GM19099 (cell line): ENCODE results near the gene KRTAP12-3.
"Not testable (repeated sequence)": the region's sequence is repeated elsewhere in the genome, so short reads cannot be mapped to it uniquely, and the experiment has no call there.

ENCODE experiments used
- POLR2A ChIP-seq: IDR thresholded peaks from 3 replicates; pipeline ENCODE4 v1.6.1; 2011; ENCODE audit warnings: low read depth; ENCODE audit not compliant: insufficient read length; ENCODE audit errors: extremely low read depth

The KRTAP12-3 gene

DNA sequence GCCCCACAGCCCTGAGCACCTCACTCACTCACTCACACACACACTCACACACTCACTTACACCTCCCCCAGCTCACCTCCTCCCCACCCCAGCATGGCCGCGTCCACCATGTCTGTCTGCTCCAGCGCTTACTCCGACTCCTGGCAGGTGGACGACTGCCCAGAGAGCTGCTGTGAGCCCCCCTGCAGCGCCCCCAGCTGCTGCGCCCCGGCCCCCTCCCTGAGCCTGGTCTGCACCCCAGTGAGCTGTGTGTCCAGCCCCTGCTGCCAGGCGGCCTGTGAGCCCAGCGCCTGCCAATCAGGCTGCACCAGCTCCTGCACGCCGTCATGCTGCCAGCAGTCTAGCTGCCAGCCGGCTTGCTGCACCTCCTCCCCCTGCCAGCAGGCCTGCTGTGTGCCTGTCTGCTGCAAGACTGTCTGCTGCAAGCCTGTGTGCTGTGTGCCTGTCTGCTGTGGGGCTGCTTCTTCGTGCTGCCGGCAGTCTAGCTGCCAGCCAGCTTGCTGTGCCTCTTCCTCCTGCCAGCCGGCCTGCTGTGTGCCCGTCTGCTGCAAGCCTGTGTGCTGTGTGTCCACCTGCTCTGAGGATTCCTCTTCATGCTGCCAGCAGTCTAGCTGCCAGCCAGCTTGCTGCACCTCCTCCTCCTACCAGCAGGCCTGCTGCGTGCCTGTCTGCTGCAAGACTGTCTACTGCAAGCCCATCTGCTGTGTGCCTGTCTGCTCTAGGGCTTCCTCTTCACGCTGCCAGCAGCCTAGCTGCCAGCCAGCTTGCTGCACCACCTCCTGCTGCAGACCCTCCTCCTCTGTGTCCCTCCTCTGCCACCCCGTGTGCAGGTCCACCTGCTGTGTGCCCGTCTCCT, 11.1 kb upstream of the KRTAP12-3 start, which contains the start of gene KRTAP10-11:
Gene KRTAP10-11, plus strand, starts transcription at position 49 of the 856 bp plus-strand sequence. Its CDS starts 45 bp downstream, at position 94.
- not testable (repeated sequence) for TF ChIP-seq POLR2A

DNA sequence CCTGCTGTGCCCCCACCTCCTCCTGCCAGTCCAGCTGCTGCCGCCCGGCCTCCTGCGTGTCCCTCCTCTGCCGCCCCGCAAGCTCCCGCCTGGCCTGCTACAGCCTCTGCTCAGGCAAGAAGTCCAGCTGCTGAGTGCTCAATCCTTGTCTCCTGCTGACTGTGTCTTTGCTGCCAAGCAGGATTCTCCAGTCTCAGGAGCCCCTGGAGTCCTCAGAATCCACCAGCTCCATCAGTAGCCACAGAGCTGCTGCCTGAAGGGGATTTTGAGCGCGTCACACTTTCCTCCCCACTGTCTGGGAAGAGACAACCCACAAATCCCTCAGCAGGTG, 10.5 kb upstream of the KRTAP12-3 start:
- TF ChIP-seq POLR2A = no peak

DNA sequence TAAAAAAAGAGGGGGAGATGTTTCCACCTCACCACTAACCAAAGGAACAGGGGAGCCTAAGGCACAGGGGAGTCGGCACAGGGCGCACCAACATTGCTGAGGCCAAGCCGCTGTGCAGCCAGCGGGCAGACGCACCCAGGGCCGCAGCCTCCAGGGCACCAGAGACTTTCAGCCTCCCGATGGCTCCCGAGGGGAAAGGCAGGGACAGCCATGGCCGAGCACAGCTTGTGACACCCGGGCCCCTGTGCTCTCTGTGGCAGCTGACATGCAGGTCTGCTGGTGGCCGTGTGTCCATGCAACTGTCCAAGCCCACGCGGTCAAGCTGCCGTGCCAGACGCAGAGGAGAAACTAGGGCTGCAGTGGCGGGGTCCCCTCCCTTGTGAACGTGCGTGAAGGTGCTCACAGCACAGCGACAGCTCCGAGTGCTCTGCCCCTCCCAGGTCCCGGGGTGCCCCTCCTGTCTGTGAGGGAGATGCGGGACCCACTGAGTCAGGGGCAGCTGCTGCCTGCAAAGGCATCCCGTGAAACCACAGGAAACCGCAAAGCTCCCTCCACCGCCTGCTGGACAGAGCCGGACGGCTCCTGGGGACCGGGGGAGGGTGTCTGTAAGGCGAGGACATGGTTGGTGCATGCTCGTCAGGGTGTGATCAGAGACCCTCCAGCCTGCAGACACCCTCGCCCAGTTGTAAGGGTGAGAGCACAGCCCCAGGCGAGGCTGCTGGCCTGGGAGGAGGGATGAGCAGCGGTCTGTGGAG, 9.0 kb upstream of the KRTAP12-3 start:
- no peak for TF ChIP-seq POLR2A

DNA sequence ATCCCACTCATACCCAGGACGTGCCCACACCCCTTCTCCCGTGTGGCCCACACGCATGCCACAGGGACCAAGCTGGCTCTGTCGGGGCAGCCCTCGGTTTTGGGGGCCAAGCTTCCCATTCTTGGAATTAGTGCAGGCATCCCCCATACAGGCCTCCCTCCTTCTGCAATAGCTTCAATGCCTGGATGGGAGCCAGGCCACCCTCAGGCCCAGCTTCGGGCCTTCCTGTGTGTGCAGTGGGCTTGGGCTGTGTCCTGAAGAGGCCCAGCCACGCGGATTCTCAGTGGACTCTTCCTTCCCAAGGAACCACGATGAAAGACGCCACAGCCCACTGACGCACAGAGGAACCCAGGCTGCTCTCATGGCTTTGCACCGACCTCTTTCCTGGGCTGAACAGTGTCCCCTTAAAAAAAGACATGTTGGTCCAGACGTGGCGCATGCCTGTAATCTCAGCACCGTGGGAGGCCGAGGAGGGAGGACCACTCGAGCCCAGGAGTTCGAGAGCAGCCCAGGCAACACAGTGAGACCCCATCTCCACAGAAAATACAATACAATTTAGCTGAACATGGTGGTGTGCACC, 8.1 kb upstream of the KRTAP12-3 start:
- no peak for TF ChIP-seq POLR2A

DNA sequence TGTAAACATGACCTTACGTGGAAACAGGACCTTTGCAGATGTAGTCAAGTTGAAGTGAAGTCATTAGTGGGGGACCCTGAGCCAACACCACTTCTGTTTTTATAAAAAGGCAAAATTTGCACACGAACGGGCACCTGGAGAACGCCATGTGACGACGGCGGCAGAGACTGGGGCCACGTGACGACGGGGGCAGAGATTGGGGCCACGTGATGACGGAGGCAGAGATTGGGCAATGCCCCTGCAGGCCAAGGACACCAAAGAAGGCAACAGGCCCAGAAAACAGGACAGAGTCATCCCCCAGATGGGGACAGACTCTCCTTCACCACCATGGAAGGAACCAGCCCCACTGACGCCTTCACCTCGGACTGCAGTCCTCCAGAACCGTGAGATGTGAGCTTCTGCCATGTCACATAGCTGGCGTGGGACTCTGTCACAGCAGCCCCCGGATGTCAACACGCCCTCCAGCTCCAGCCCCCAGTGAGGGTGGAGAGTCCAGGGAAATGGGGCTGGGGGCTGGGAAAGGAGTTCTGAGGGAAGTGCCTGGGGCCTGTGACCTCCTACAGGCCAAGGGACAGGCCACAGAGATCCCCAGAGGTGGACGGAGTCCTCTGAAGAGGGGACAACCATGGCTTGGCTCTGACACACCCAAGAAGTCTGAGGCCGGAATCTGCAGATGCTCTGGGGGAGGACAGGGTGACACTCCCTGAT, 7.3 kb upstream of the KRTAP12-3 start:
- TF ChIP-seq POLR2A = no peak

DNA sequence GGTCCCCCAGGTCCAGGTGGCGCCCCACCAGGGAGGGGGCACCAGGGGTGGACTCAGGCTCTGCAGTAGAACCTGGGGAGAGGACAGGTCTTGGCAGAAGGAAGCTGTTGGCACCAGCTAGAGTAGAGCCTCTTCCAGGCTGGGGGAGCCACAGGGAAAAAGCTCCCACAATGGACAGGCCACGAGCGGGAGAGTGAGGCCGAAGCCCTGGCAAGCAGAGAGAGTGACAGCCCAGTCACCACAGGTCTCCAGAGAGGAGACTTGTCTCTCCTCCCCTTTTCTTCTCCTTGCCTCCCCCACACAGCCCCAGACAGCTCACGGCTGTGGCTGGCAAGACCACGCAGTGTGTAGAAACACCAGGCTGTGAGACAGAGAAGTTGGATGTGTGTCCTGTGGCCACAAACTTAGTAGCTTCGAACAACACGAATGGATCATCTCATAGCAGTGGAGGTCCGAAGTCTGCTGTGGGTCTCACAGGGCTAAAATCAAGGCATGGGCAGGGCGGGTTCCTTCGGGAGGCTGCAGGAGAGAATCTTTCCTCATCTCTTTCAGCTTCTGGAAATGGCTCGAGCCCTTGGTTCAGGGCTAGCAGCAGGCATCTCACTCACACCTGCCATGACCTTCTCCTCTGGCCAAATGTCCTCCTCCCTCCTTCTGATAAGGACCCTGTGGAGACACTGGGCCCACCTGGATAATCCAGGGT, 6.6 kb upstream of the KRTAP12-3 start:
- TF ChIP-seq POLR2A = no peak

DNA sequence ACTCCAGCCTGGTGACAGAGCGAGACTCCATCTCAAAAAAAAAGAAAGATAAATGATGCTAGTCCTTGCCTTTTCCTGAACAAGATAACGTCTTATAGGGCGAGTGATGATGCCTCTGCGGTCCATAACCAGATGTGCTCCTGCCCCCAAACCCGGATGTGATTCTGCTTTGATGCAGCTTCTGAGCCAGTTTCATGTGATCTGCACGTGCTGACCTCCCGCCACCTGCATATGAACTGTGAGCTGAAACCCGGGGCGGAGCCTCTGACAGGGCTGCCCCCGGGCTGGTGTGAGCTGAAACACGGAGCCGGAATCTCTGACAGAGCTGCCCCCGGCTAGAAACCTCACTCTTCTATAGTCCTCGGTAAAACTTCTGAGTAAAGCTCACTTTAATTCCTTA, 4.6 kb upstream of the KRTAP12-3 start:
- no peak for TF ChIP-seq POLR2A

DNA sequence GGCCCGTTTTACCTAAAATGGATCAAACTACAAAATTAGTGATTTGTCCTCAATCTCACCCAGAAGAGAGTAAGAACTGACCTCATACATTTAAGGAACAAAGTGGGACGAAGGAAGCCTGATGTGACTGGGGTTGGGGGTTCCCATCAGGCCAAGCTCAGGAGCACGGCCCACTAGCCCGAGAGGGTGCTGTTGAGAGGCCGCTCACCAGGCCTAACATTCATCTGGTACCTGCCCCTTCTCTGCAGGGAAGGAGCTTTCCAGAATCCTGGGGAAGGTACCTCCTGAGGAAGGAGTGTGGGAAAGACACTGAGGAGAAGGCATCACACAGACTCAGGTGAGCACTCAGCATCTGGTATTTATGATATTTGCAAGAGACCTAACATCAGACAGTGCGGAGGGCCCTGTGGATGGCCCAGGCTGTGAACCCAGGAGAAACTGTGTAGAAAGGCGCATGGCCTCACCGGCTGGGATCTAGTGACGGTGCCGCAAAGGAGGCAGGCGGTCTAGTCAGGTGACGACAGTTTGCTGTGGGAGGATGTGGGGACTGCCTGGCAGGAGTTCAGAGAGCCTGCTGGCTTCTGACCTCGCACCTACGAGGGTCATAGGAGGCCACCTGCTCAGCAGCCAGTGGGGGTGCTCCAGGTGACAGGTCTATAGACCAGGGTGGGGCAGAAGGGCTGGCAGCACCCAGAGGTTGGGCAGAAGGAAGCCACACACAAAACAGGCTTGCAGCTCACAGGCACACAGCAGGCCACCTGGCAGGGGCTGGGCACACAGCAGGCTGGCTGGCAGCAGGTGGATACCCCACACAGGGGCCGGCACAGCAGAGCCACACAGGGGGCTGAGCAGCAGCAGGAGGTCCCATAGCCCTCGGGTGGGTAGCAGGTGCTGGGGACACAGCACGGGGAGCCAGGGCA, 3.8 kb upstream of the KRTAP12-3 start:
- TF ChIP-seq POLR2A = no peak

DNA sequence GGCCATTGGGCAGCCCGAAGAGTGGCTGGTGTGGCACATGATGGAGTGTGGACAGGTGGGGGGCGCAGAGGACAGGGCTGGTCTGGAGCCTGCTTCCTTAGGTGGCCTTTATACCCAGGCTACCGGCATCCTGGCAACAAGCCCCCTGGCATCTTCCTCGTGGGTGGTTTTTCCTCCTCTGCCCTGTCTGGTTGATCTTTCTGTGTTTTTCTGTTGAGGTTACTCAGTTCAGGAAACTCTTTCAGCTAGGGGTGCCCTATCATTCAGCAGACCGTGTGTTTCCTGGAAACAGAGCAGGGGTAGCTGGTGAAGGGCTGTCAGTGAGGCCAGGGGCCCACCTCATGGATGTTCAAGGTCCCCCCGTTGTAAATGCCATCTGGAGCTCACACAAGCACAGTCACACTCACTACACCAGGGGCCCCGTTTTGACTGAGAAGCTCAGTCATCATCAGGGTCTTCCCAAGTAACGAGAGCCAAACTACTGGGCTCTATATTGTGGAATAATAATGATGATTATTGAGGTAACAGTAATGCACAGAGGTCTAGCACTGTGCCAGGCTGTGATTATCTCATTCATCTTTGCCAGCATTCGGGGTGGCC, 3.1 kb upstream of the KRTAP12-3 start, which contains the start of gene KRTAP12-4:
Gene KRTAP12-4, minus strand, starts transcription at position 84 of the 600 bp plus-strand sequence. Its CDS starts 45 bp downstream, at position 39.
- no peak for TF ChIP-seq POLR2A

DNA sequence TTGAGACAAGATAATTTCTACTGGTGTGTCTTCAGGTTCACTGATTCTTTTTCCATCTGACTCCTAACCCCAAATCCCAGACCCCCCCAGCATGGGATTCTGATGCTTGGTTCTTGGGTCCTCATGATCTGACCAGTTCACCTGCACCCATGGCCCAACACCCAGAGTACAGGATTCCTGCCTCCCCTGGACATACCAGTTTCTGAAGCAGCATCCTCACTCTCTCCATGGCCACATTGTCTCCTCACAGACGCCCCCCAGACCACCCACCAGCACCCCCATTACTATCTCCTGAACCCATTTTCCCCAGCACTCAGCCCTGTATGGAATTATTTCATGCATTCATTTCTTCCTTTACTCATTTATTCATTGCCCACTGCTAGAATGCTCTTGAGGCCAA, 864 bp upstream of the KRTAP12-3 start:
- TF ChIP-seq POLR2A = no peak

DNA sequence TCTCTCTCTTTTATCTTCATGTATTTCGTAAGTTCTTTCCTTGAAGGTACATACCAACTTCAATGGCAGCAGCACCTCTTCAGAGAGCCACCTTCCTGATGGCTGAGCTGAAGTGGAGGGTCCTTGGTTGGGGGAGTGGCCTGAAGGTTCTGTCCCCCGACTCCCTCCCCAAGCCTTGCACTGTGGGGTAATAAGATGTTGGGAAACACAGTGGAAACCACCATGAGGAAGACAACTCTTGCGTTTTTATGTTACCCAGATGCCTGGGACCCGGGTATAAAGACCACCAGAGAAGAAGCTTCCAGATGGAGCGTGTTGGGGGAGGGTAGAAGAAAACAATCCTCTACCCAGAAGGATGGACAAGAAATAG, 794 bp downstream of the KRTAP12-3 start:
- no peak for TF ChIP-seq POLR2A

DNA sequence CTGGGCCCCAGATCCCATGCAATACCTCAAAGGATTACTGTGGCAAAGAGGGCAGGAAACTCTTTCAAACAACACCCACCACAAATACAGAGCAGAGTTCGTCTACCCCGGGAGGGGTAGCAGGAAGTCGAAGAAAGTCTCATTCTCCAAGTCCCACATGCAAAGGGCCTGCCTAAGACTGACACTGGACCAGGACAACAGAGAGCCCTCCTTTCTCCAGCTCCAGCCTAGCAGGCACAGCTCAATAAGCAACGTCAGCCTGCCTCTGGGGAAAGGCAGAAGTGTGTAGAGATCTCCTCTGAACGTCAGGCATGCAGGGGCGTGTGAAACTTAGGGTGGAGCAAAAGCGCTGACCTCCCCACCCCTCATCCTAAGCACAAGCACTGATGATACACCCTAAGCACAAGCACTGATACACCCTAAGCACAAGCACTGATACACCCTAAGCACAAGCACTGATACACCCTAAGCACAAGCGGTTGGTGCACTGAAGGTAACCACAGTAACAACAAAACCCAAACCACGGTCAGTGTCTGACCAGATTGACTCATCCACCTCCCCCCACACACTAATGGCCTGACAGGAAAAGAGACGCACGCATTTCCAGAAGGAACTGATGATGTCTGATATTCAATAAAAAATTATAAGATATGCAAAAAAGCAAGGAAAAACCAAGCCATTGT, 1.3 kb downstream of the KRTAP12-3 start:
- no peak for TF ChIP-seq POLR2A

DNA sequence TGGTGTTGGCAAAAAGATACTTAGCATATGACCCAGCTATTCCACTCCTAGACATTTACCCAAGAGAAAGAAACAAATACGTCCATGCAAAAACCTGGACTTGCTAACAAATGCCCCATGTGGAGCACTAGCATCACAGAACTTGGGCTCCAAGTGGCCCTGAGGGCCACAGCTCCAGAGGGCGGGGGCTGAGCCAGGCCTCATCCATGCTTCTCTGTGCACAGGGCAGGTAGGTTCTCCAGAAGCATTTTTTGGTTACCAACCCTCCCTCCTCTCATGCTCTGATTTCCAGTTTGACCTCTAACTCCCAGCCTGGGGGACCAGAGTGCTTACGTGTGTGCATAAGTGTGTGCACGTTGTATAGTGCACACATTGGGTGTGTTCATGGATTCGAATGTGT, 7.0 kb downstream of the KRTAP12-3 start:
- TF ChIP-seq POLR2A = no peak
